HG02870 (cell line): ENCODE results near the gene EIF4EBP3.
A peak's percentile ranks its signal among the peaks of the same experiment; 100 is the strongest.

Source experiments
- ATAC-seq: cut with Tn5 transposase; IDR thresholded peaks from one replicate; pipeline ENCODE4 v1.9.1; 2021; ENCODE audit warnings: mild to moderate bottlenecking, moderate library complexity; ENCODE audit not compliant: unreplicated experiment

EIF4EBP3 gene

DNA sequence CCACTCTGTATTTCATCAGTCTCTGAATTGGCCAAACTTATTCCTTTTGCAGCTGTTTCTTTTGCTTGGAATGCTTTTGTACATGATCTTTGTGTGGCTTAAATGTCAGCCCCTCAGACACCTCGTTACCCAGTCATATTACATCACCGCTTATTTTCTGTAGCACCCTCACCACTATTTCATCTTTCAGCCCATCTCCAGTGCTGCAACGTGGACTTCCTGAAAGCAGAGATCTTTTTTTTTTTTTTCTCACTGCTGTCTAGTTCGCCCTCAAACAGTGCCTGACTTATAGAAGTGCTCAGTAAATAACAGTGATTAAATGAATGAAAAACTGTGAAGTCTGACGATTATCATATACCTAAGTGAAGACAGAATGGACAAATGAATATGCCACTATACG lies 9.0 kb downstream of the EIF4EBP3 start:
- ATAC-seq = no peak

DNA sequence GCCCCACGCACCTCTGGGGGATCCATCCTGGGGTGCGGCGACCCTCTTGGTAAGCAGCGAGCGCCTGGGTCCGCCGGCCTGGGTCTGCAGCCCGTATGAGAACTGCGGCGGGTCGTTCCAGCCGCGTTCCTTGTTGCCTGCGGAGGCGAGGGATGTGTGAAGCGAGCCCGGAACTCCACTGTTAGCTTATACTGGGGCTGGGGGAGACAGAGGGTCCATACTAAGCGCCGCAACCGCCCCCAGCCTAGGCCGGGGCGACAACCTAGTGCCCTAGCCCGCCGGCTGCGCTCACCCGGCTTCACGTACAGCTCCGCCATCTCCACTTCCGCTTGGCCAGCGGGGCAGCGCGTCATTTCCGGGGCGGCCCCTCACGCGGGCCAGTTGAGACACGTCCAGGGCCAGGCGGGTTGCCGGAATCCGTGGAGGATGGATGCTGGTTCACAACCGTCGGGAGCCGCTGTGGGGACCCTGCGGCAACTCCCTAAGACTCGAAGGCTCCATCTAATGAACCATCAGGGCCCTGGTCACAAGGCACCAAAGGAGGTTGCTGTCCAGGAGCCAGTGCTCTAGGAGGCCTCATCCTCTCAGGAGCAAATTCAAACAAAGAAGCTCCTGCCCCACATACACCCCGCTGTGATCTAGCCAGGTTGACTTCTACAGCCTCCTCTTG lies 9.8 kb downstream of the EIF4EBP3 start, which contains the start of gene SRA1:
TSS of gene SRA1 (minus strand) at position 338 of the 670 bp plus-strand sequence. CDS start at position 317, 21 bp downstream.
- peak; percentile 86 for ATAC-seq

DNA sequence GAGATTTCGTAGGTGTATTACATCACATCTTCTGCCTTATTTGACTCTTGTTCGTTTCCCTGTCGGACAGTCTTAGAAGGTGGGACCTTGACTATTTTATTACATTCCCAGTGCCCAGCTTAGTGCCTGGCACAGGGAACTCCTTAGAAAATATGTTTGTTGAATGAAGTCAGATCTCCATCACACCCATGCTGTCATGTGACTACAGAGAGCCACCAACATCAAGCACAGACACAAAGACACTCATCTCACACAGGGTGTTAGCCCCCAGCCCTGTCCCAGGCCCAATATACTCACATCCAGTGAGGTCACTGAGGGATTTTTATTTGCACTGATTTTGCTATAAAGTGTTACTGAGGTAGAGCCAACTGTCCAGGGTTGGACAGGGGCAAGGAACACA lies 10.5 kb downstream of the EIF4EBP3 start:
- no peak for ATAC-seq

DNA sequence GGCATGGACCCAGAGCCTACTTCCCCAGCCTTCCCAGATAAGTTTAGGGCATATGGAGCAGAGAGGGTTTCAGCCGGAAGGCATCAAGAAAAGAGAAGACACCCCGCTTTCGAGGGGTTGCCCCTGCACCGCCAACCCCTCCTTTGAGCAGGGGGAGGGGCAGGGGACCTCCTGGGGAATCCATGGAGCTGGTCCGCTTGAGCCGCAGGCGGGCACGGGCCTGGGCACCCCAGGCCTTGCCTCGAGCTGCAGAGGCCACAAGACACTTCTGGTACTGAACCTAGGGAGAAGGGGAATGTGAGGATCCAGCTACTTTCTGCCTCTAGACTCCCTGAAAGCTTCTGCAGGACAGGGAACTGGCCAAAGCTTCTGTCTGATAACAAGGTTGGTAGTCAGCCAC lies 11.1 kb downstream of the EIF4EBP3 start:
- no peak for ATAC-seq

DNA sequence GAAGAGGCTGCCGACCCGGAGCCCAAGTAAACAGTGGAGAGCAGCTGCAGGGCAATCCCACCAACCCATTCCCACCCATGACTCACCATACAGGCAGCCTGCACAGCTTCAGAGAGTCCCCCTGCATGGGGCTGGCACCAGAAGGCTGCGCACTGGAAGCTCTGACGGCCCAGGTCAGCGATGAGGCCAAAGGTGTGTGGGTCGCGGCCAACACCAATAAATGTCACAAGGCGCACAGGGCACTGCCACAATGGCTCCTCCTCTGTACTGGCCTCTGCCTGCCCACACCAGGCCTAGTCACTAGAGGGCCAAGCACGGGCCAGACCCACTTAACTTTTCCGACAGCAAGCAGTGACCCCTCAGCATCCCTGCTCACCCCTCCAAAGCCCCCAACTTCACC lies 12.8 kb downstream of the EIF4EBP3 start:
- ATAC-seq = no peak

DNA sequence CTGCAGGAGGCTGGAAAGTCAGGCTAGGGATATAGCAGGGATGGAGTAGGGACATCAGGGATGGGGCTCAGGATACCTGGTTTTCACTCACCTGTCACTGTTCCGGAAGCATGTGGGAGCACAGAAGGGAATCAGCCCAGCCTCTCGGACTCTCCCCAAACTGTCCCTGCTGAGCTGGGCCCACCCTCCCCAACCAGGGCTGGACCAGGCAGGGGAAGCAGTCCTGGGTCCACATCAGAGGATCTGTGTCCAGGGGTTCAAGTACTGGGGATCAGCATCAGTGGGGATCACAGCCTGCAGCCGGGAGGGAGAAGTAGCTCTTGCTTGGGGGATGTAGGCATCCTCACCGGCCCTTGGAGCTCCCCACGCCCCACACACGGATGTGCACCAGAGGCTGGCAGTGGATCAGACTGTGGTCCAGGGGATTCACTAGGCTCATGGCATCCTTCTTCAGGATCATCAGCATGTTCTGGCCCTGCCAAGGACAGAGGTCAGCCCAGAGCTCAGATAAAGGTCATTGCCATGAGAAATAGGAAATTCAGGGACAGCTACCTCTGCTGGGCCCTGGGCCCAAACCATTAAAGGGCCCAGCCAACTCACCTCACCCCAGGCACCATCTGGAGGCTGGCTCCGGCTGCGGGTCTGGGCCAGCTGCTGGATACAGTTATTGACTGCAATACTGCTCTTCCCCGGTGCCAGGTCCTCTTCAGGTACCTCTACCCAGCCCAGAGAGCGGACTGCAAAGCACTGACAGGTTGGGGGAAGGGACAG lies 14.5 kb downstream of the EIF4EBP3 start:
- ATAC-seq = no peak

DNA sequence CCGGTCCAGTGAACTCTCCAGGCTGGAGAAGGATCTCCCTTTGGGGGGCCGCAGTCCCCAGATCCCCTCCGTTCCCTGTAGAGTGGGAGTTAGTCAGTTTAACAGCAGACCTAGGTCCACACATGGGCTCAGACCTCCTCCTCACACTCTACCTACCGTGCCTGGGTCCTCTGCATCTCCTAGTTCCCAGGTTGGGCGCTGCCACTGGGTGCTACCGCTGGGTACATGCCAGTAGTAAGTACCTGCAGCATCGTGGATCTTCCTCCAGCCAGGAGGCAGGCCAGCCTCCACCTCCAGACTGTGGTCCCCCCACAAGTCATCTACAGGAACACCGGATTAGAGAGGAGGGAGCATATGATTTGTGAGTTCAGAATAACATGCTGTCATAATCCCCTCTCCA lies 16.1 kb downstream of the EIF4EBP3 start:
- no peak for ATAC-seq

DNA sequence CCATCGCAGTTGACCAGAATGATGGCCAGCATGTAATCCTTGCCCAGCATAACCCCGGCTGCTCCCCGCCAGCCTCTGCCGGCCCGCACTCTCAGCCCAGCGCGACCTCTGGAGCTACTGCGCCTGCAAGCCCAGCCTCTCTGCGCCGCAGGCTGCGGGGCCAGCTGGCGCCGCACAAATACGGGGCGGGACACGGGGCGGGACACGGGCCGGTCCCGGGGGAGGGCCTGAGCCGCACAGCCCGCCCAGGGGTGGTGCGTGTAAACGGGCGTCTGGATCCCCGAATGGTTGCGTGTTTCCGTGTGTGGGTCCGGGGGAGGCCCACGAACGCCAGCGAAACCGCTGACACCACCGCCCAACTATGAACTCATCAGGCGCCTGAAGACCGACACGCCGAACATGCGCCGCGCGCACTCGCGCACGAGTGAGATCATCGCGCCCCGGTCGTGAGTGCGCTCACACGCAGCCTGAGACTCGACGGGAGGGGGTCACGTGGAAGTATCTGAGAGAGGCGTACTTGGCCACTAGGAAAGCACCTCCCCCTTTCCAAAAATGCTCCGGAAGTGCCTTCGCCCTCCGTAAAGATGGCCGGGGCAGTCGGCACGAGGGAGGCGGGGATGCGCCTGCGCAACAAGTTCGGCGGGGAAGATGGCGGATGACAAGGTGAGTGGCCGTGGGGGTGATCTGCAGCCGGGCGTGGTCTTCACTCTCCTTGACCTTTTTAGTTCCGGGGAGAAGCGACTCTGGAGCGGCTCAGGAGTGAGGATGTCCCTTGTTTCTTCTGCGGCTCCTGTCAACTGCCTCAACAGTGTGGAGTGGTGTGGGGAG lies 16.9 kb downstream of the EIF4EBP3 start, which contains the start of the genes APBB3 and SLC35A4:
TSS of gene APBB3 (minus strand) at position 403 of the 828 bp plus-strand sequence. CDS start at position 50, 353 bp downstream.
TSS of gene SLC35A4 (plus strand) at position 633 of the 828 bp plus-strand sequence. CDS start 2,342 bp downstream, outside the sequence.
- ATAC-seq = peak; percentile 88

DNA sequence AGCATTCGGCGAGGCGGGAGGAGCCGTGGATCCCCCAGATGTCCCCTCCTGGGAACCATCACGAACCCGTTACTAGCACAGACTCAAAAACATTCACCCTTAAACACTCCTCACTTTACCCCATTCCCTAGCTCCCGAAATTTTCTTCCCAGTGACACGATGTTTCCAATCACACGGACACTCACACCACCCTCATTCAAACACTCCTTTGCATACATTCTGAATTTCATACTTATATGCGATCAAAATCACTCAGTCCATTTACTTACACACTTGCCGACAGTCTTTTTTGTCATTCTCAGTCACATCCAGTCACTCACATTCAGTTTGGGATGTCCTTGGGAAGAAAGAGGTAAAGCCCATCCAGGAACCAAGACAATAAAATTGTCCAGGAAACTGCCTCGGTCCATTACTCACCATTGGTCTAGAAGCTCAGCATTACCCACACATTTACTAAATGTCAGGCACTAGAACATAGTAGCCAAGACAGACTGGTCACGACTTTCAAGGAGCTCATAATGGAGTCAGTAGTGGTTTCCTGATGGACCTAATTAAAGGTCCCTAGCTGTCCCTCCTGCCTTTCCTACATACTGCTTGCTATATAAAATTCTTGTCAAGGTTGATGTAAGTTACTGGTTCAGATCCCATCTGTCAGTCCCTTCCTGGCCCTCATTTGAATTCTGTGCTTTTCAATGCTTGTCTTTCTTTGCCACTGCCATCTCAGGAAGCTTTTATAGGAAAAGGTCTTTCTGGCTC lies 17.7 kb downstream of the EIF4EBP3 start:
- ATAC-seq = no peak

DNA sequence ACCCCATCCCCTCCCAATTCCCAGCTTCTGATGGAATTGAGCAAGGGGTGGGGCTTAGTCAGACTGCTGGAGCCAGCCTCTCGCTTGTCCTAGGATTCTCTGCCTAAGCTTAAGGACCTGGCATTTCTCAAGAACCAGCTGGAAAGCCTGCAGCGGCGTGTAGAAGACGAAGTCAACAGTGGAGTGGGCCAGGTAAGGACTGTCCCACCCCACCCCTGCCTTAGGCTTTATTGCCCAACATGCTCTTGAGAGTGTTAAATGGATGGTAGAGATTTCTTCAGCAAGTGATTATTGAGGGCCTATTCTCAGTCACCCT lies 18.3 kb downstream of the EIF4EBP3 start:
- no peak for ATAC-seq

DNA sequence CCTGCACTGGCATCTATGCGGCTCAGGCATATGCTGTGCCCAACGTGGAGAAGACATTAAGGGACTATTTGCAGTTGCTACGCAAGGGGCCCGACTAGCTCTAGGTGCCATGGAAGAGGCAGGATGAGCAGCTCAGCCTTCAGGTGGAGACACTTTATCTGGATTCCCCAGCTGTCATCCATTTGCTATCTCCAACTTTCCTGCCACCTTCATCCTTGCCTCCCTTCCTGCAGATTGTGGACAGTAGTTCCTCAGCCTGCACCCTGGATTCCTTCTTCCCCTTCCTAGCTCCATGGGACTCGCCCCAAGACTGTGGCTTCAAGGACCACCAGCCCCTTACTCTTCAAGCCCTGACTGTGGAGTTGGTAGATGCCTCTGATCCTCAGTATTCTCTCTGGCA lies 19.2 kb downstream of the EIF4EBP3 start:
- ATAC-seq = no peak

DNA sequence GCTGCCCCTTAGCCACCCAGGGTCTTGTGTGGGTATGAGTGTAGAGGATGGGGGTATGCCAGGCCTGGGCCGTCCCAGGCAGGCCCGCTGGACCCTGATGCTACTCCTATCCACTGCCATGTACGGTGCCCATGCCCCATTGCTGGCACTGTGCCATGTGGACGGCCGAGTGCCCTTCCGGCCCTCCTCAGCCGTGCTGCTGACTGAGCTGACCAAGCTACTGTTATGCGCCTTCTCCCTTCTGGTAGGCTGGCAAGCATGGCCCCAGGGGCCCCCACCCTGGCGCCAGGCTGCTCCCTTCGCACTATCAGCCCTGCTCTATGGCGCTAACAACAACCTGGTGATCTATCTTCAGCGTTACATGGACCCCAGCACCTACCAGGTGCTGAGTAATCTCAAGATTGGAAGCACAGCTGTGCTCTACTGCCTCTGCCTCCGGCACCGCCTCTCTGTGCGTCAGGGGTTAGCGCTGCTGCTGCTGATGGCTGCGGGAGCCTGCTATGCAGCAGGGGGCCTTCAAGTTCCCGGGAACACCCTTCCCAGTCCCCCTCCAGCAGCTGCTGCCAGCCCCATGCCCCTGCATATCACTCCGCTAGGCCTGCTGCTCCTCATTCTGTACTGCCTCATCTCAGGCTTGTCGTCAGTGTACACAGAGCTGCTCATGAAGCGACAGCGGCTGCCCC lies 19.8 kb downstream of the EIF4EBP3 start:
- ATAC-seq = no peak

DNA sequence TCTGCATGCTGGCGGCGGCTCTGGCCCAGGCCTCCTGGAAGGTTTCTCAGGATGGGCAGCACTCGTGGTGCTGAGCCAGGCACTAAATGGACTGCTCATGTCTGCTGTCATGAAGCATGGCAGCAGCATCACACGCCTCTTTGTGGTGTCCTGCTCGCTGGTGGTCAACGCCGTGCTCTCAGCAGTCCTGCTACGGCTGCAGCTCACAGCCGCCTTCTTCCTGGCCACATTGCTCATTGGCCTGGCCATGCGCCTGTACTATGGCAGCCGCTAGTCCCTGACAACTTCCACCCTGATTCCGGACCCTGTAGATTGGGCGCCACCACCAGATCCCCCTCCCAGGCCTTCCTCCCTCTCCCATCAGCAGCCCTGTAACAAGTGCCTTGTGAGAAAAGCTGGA lies 20.4 kb downstream of the EIF4EBP3 start:
- no peak for ATAC-seq

DNA sequence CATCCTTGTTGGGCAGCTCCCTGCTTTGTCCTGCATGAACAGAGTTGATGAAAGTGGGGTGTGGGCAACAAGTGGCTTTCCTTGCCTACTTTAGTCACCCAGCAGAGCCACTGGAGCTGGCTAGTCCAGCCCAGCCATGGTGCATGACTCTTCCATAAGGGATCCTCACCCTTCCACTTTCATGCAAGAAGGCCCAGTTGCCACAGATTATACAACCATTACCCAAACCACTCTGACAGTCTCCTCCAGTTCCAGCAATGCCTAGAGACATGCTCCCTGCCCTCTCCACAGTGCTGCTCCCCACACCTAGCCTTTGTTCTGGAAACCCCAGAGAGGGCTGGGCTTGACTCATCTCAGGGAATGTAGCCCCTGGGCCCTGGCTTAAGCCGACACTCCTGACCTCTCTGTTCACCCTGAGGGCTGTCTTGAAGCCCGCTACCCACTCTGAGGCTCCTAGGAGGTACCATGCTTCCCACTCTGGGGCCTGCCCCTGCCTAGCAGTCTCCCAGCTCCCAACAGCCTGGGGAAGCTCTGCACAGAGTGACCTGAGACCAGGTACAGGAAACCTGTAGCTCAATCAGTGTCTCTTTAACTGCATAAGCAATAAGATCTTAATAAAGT lies 21.1 kb downstream of the EIF4EBP3 start:
- no peak for ATAC-seq

DNA sequence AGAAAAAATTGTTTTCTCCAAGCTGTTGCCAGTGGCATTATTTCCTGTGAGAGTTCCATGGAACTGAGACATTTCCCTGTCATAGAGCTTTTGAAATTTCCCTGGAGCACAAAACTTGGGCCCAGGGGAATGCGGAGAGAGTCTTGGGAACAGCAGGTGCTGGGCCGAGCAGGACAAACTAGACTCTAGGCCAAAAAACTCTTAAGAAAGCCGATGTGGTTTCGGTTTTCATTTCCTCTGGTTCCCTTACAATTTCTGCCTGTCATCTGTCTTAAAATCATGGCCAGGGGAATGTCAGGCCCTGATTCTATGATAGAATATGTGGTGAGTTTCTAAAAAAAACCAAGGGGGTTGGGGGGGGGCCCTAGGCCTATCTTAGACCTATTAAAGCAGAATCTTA lies 21.7 kb downstream of the EIF4EBP3 start:
- ATAC-seq = no peak

DNA sequence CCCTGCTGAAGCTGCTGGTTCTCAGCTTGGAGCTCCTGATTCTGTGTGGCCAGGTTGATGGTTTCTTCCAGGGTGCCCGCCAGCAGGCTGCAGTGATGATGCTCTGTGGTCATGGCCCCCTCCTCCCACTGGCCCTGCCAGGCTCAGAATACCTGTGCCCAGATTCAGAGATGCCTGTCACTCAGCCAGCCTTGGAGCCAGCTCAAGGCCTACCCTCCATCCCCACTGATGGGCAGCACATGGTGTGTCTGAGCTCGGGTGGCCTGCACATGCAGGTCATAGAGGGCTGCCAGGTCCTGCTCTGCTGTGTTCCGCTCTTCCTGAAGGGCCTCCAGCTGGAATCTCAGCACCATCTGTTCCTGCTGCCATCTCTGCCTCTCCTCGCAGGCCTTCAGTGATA lies 22.6 kb downstream of the EIF4EBP3 start:
- ATAC-seq = no peak

DNA sequence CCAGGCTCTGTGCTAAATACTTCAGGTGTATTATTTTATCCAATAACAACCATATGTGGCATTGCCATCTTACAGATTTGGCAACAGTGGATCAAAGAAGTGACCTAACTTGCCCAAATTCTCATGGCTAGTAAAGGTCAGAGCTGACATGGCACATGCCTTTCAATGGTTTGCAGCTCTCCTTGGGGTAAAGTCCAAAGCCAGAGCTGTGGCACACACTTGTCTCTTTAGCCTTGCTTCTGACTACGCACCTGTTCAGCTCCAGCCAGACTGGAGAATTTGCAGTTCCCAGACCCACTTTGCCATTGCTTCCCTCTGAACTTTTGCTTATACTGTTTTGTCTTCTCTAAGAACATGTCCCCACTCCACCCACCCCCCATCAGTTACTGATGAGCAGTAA lies 23.0 kb downstream of the EIF4EBP3 start:
- ATAC-seq = no peak

DNA sequence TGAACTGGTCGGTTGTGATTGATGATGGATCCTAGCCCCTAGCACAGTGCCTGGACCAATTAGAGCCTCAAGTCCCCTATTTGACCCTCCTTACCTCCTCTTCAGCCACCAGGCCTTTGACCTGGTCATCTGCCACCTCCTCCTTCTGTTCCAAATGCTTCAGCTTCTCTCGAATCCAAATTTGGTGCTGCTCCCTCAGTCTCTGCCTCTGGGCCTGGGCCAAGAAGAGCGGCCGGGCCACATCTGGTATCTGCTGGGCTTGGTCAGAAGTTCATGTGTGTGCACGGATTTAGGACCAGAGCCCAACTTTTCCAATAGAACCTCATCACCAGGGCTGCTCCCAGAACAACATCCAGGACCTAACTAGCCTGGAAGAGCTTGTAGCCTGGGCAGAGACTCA lies 23.6 kb downstream of the EIF4EBP3 start:
- no peak for ATAC-seq

DNA sequence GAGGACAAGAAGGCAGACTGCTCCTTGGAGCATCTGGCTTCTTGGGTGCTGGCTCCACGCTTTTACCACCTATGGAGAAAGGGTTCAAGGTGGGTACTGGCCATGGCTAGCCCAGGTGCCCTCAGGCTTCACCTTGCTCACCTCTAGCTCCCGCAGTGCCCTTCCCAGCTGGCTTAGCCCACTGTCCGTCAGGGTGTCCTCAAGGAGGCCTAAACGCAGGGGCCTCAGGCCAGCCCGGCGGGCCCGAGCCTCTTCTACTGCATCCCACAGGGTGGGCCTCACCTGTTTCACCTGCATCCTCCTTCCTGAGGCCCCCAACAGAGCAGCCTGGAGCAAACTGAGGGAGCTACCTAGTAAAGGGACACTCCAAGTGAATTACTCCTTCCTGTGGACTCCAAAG lies 26.2 kb downstream of the EIF4EBP3 start:
- no peak for ATAC-seq

DNA sequence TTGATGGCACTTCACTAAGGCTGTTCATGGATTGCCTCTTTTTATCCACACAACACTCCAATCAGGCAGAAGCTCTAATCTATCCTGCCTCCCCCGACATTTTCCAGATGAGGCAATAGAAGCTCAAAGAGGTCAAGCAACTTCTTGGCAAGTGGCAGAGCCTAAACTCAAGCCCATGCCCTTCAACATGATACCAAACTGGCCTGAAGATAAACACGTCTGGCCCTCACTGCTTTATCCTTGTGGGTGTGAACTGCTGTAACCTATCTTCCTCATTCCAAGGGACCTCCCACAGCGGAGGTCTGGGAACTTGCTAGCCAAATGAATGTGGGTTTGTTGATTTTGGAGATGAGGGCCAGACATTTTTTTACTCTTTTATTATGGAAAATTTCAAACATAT lies 26.7 kb downstream of the EIF4EBP3 start:
- no peak for ATAC-seq
